ENCODE results near the gene PHF20.
"Not testable (repeated sequence)": the region's sequence is repeated elsewhere in the genome, so short reads cannot be mapped to it uniquely, and the experiment has no call there.

PHF20 gene

GRCh38 chr20:35776513-35777101 lies 4.8 kb downstream of the PHF20 start:
- no peak for DNase-seq (ENCODE audit: low read depth in 4 of 4, low spot score in 1 of 4)

GRCh38 chr20:35783811-35784210 lies 12.0 kb downstream of the PHF20 start:
- DNase-seq (ENCODE audit: low read depth in 4 of 4, low spot score in 1 of 4), result not testable (repeated sequence)

DNA sequence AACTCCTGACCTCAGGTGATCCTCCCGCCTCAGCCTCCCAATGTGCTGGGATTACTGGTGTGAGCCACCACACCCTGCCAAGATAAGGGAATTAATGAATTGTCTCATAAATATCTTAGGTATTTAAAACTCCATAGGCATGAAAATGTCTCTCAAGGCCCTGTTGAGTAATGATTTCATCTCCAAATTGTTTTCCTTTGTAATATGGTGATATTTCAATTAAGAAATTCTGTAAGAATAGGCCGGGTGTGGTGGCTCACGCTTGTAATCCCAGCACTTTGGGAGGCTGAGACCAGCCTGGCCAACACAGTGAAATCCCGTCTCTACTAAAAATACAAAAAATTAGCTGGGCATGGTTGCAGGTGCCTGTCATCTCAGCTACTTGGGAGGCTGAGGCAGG lies 13.7 kb downstream of the PHF20 start:
- not testable (repeated sequence) for DNase-seq (ENCODE audit: low read depth in 4 of 4, low spot score in 1 of 4)

- DNase-seq (ENCODE audit: low read depth in 4 of 4, low spot score in 1 of 4), result no peak
Measured at GRCh38 chr20:35788796-35789195, 17.0 kb downstream of the PHF20 start.

- DNase-seq (ENCODE audit: low read depth in 4 of 4, low spot score in 1 of 4), result no peak
Measured at GRCh38 chr20:35791097-35791496, 19.3 kb downstream of the PHF20 start.

GRCh38 chr20:35791821-35792220 lies 20.0 kb downstream of the PHF20 start:
- DNase-seq (ENCODE audit: low read depth in 4 of 4, low spot score in 1 of 4), result no peak

GRCh38 chr20:35792740-35793139 lies 20.9 kb downstream of the PHF20 start:
- no peak for DNase-seq (ENCODE audit: low read depth in 4 of 4, low spot score in 1 of 4)

DNA sequence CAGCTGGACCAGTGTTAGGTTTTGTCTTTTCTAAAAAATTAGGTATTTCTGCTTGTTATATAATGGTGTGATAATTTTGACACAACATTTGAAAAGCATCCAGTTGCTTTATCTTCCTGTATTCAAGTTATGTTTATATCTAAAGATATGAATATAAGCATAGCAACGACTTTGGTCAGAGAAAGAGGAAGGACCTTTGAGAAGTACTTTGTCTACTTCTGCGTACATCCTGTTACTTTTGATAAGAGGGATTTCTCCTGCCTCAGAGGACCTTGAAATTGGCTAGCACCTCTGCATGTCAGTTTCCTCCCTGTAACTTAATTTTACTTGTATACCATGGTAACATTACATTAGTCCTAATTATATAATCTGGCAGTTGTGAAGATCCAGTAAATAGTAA lies 24.8 kb downstream of the PHF20 start:
- DNase-seq (ENCODE audit: low read depth in 4 of 4, low spot score in 1 of 4), result no peak

DNA sequence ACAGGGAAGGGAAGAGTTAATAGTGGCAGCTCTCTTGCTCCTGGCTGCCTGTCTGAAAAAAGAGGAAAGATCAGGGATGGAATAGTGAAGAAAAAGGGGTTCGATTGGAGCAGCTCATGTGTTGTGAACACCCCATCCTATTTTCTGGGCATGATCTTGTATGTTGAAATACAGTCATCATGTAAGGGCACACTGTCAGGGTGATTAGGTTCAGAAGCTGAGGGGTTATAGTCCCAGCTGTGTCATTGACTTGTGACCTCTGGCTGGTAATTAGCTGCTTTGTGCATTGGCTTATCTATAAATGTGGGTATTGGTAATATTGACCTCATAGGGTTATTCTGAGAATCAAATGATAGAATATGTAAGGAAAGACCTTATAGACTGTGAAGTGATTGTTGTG lies 30.1 kb downstream of the PHF20 start:
- no peak for DNase-seq (ENCODE audit: low read depth in 4 of 4, low spot score in 1 of 4)

- no peak for DNase-seq (ENCODE audit: low read depth in 4 of 4, low spot score in 1 of 4)
Measured at GRCh38 chr20:35806075-35806474, 34.3 kb downstream of the PHF20 start.

- no peak for DNase-seq (ENCODE audit: low read depth in 4 of 4, low spot score in 1 of 4)
Measured at GRCh38 chr20:35807877-35808276, 36.1 kb downstream of the PHF20 start.

DNA sequence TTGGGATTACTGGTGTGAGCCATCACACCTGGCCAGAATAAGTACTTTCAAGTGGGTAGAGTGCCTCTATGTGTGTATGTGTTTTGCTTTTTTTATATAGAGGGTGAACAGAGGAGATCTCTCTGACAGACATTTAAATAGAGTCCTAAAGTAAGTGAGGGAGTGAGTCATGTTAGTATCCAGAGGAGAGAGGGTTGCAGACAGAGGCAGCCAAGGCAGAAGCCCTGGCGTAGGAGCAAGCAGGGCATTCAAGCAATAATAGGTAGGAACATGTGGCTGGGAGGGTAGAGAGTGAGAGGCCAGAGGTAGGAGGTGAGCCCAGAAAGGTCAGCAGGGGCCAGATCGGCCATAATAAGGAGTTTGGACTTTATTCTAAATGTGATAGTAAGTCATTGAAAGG lies 48.9 kb downstream of the PHF20 start:
- no peak for DNase-seq (ENCODE audit: low read depth in 4 of 4, low spot score in 1 of 4)

DNA sequence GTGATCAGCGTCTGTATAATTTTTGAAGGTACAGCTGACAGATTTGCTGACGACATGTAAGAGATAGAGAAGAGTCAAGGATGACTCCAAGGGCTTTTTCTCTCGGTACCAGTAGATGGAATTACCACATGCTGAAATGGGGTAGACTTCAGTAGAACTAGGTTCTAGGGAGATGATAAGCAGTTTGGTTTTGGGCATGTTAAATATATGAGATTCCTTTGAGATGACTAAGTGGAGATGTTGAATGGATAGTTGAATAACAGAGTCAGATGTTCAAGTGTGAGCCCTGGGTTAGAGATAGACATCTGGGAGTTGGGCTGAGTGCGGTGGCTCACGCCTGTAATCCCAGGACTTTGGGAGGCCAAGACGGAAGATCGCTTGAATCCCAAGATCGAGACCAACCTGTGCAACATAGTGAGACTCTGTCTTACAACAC lies 50.0 kb downstream of the PHF20 start:
- no peak for DNase-seq (ENCODE audit: low read depth in 4 of 4, low spot score in 1 of 4)

DNA sequence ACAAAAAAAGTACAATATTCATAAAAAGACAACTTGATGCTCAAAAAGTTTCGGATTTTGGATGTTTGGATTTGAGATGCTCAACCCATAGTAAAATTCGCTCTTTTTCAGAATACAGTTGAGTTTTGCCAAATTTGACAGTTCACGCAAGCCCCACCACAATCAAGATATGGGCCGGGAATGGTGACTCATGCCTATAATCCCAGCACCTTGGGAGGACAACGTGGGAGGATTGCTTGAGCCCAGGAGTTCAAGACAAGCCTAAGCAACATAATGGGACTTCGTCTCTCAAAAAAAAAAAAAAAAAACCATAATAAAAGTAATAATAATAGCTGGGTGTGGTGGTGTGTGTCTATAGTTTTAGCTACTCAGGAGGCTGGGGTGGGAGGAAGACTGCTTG lies 51.3 kb downstream of the PHF20 start:
- DNase-seq (ENCODE audit: low read depth in 4 of 4, low spot score in 1 of 4), result no peak

- no peak for DNase-seq (ENCODE audit: low read depth in 4 of 4, low spot score in 1 of 4)
Measured at GRCh38 chr20:35823937-35824336, 52.1 kb downstream of the PHF20 start.

DNA sequence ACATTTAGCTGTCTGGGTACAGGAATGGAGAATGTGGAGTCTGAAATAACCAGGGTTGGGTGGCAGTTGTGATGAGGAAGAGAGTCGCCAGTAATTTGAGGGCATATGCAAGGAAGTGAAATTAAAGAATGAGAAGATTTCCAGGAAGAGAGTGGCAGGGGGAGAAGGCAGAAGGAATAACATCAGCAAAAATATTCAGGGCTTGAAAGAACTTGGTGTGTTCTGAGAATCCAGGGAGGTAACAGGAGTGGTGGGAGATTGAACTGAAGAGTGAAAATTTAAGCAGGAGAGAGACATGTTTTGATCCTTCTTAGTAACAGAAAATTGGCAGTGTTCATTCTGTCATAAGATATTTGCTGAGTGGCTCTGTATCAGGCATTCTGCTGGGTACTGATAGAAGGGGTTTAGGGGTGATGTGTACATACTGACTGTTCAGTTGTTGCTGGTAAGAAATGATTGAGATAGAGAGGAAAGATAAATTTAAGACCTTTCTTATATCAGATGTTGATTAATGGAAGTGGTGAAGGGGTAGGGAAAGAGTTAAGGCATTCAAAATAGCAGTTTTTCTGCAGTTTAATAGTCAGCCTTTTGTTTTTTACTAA lies 54.7 kb downstream of the PHF20 start:
- DNase-seq (ENCODE audit: low read depth in 4 of 4, low spot score in 1 of 4), result no peak

DNA sequence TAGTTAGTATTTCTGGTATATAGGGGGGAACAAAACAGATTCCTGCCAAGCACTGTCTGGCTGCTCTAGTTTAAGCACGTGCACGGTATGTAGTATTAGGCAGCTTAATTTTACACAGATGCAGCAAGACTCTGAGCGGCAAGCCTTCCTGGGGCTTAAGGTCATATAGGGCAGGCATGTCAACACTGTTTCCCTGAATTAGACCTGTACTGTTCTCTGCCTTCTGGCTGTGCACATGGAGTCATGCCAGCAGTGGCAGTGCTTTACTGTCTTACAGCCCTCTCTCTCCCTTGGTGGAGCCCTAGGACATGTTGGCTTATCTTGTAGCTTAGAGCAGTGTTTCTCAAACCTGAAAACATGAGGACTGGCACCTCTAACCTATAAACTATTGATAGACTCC lies 56.6 kb downstream of the PHF20 start:
- no peak for DNase-seq (ENCODE audit: low read depth in 4 of 4, low spot score in 1 of 4)

DNA sequence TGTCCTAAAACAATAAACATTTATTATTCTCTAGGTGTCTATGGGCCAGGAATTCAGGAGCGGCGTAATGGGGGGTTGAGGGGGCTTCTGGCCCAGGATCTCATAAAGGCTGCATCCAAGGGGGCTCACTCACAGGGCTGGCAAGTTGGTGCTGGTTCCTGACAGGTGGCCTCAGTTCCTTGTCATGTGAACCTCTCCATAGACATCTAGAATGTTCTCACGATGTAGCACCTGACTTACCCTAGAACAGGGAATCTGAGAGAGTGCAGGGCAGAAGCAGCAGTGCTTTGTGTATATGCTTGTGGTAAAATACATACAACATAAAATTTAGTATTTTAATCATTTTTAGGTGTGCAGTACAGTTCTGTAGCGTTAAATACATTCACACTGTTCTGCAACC lies 57.1 kb downstream of the PHF20 start:
- no peak for DNase-seq (ENCODE audit: low read depth in 4 of 4, low spot score in 1 of 4)

- no peak for DNase-seq (ENCODE audit: low read depth in 4 of 4, low spot score in 1 of 4)
Measured at GRCh38 chr20:35830264-35830663, 58.4 kb downstream of the PHF20 start.

GRCh38 chr20:35831029-35831428 lies 59.2 kb downstream of the PHF20 start:
- no peak for DNase-seq (ENCODE audit: low read depth in 4 of 4, low spot score in 1 of 4)

DNA sequence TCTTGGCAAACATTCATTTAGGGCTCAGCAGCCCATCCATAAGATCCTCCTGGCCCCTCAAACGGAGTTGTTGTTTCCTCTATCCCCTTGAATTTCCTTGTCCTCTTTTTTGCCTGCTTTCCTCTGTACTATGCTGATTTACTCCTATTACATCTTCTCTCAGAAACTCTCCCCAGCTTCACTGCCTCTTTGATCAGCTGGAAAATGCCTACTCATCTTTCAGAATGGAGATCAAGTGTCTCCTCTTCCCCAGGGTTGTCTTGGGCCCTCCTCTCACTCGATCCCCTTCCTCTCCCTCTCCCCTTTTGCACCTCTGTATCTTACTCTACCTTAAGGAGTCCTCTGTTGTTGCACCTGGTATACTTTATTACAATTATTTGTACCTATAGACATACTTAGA lies 60.2 kb downstream of the PHF20 start:
- DNase-seq (ENCODE audit: low read depth in 4 of 4, low spot score in 1 of 4), result no peak

DNA sequence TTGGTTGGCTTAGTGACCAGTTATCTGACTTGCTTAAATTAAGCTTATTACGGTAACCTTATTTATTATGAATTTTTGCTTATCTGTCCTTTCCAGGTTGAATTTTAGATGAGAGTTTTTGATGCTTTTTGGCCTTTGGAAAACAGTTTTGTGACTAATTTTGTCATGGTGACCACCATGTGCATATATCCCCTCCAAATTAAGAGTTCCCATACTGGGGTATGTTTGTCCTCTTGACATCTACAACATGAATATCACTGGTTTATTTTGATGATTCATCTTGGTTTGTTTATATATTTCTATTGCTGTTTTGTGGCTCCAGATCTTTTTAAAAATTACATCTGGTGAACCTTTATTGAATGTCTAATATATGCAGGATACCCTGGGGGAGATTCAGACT lies 61.4 kb downstream of the PHF20 start:
- no peak for DNase-seq (ENCODE audit: low read depth in 4 of 4, low spot score in 1 of 4)

GRCh38 chr20:35837577-35838195 lies 65.9 kb downstream of the PHF20 start:
- no peak for DNase-seq (ENCODE audit: low read depth in 4 of 4, low spot score in 1 of 4)
